NCI-H187 (cell line): ENCODE measurements around the gene SLC25A15.
"Not testable (repeated sequence)": the region's sequence is repeated elsewhere in the genome, so short reads cannot be mapped to it uniquely, and the experiment has no call there.

Experiments used
- DNase-seq, 2 experiments: peaks; one replicate each; lab custom pipeline; 2025; lab: John Stamatoyannopoulos, UW

SLC25A15 gene

GRCh38 chr13:40781717-40782116 is 7.7 kb upstream of the SLC25A15 start:
- DNase-seq, result no peak

- DNase-seq, result not testable (repeated sequence)
Observed at GRCh38 chr13:40782971-40783370, 6.4 kb upstream of the SLC25A15 start.

GRCh38 chr13:40784540-40784939 is 4.9 kb upstream of the SLC25A15 start:
- DNase-seq, result no peak

- DNase-seq, result no peak
Observed at GRCh38 chr13:40786568-40786996, 2.8 kb upstream of the SLC25A15 start.

- no peak for DNase-seq
Observed at GRCh38 chr13:40787062-40787461, 2.3 kb upstream of the SLC25A15 start.

GRCh38 chr13:40788540-40789274 is 704 bp upstream of the SLC25A15 start:
- DNase-seq, result not testable (repeated sequence)

- no peak for DNase-seq
Observed at GRCh38 chr13:40790154-40790616, 774 bp downstream of the SLC25A15 start.

- DNase-seq, result no peak
Observed at GRCh38 chr13:40792284-40793051, 3.1 kb downstream of the SLC25A15 start.

- DNase-seq, result no peak
Observed at GRCh38 chr13:40793339-40793738, 3.9 kb downstream of the SLC25A15 start.

GRCh38 chr13:40794414-40795368 is 5.3 kb downstream of the SLC25A15 start:
- no peak for DNase-seq

- no peak for DNase-seq
Observed at GRCh38 chr13:40796649-40797048, 7.2 kb downstream of the SLC25A15 start.

GRCh38 chr13:40798380-40798779 is 9.0 kb downstream of the SLC25A15 start:
- DNase-seq, result no peak

- DNase-seq, result no peak
Observed at GRCh38 chr13:40799508-40799907, 10.1 kb downstream of the SLC25A15 start.

GRCh38 chr13:40800559-40800958 is 11.1 kb downstream of the SLC25A15 start:
- no peak for DNase-seq

GRCh38 chr13:40801255-40802217 is 12.1 kb downstream of the SLC25A15 start:
- no peak for DNase-seq

- no peak for DNase-seq
Observed at GRCh38 chr13:40803316-40803715, 13.9 kb downstream of the SLC25A15 start.

- no peak for DNase-seq
Observed at GRCh38 chr13:40806241-40806640, 16.8 kb downstream of the SLC25A15 start.

- DNase-seq, result no peak
Observed at GRCh38 chr13:40809471-40809870, 20.1 kb downstream of the SLC25A15 start.

GRCh38 chr13:40812102-40812501 is 22.7 kb downstream of the SLC25A15 start:
- DNase-seq, result no peak

- no peak for DNase-seq
Observed at GRCh38 chr13:40812724-40813445, 23.5 kb downstream of the SLC25A15 start.
